Fibroblast of upper back skin (primary cell): ENCODE measurements around the gene FBN1.

Source experiments
- DNase-seq: peaks from one replicate; pipeline ENCODE4 v3.0.0-alpha.2; 2013

The FBN1 gene

GRCh38 chr15:48388910-48389309, 256.6 kb downstream of the FBN1 start:
- no peak for DNase-seq

- peak; percentile 68 for DNase-seq
These were observed 257.3 kb downstream of the FBN1 start for GRCh38 chr15:48388016-48388851.

- peak; percentile 99 for DNase-seq
These were observed 260.3 kb downstream of the FBN1 start for GRCh38 chr15:48385031-48385830.

- peak; percentile 34 for DNase-seq
These were observed 260.9 kb downstream of the FBN1 start for GRCh38 chr15:48384616-48385015.

GRCh38 chr15:48383031-48383430, 262.5 kb downstream of the FBN1 start:
- DNase-seq, result no peak

GRCh38 chr15:48381861-48382260, 263.6 kb downstream of the FBN1 start:
- no peak for DNase-seq

GRCh38 chr15:48380198-48380597, 265.3 kb downstream of the FBN1 start:
- no peak for DNase-seq

- no peak for DNase-seq
These were observed 269.7 kb downstream of the FBN1 start for GRCh38 chr15:48375767-48376166.

GRCh38 chr15:48374472-48374871, 271.0 kb downstream of the FBN1 start:
- no peak for DNase-seq

GRCh38 chr15:48373821-48374451, 271.6 kb downstream of the FBN1 start:
- peak; percentile 95 for DNase-seq

- no peak for DNase-seq
These were observed 273.5 kb downstream of the FBN1 start for GRCh38 chr15:48371961-48372360.

- no peak for DNase-seq
These were observed 274.0 kb downstream of the FBN1 start for GRCh38 chr15:48371550-48371949.

GRCh38 chr15:48370460-48370859, 275.0 kb downstream of the FBN1 start:
- peak; percentile 81 for DNase-seq

GRCh38 chr15:48367483-48367882, 278.0 kb downstream of the FBN1 start:
- DNase-seq, result no peak

GRCh38 chr15:48366584-48367312, 278.8 kb downstream of the FBN1 start:
- no peak for DNase-seq

GRCh38 chr15:48365575-48365974, 279.9 kb downstream of the FBN1 start:
- no peak for DNase-seq

GRCh38 chr15:48363474-48363873, 282.0 kb downstream of the FBN1 start:
- no peak for DNase-seq

GRCh38 chr15:48361685-48362084, 283.8 kb downstream of the FBN1 start:
- no peak for DNase-seq

- DNase-seq, result peak; percentile 43
These were observed 284.7 kb downstream of the FBN1 start for GRCh38 chr15:48360841-48361240.
